Esophagus (tissue), 2 donors: Measurements from ENCODE around the gene DFFB. TPM values are rescaled to one million over a fixed set of nuclear protein-coding genes. Genes with fewer than 3 reads are reported as not detected.

Source experiments
- H3K27ac ChIP-seq, 2 donors: one replicate each; pipeline ENCODE4 v1.5.1; 2013; ENCODE audit warnings: low read depth in 2 of 2, mild to moderate bottlenecking in 2 of 2, inconsistent platforms in 1 of 2, low read length in 1 of 2, moderate library complexity in 1 of 2
- H3K27me3 ChIP-seq, 2 donors: one replicate each; pipeline ENCODE4 v1.6.1; 2013; ENCODE audit warnings: low read length in 2 of 2, control low read depth in 1 of 2, mild to moderate bottlenecking in 1 of 2; ENCODE audit not compliant: insufficient read depth in 2 of 2, control insufficient read depth in 1 of 2
- H3K36me3 ChIP-seq, 2 donors: one replicate each; pipeline ENCODE4 v1.6.1; 2013; ENCODE audit warnings: low read length in 1 of 2; ENCODE audit not compliant: control insufficient read depth in 2 of 2, insufficient read depth in 2 of 2
- H3K4me1 ChIP-seq, 2 donors: one replicate each; pipeline ENCODE4 v1.6.1; 2013; ENCODE audit warnings: low read length in 1 of 2; ENCODE audit not compliant: control insufficient read depth in 2 of 2, insufficient read depth in 2 of 2
- H3K4me3 ChIP-seq, 2 donors: one replicate each; pipeline ENCODE4 v1.5.1; 2013; ENCODE audit warnings: low read length in 2 of 2, mild to moderate bottlenecking in 2 of 2, low read depth in 1 of 2, moderate library complexity in 1 of 2
- H3K9me3 ChIP-seq, 2 donors: one replicate each; pipeline ENCODE4 v1.6.1; 2013; ENCODE audit warnings: mild to moderate bottlenecking in 2 of 2, low read depth in 1 of 2, low read length in 1 of 2, moderate library complexity in 1 of 2; ENCODE audit not compliant: control insufficient read depth in 2 of 2, insufficient read depth in 1 of 2
- WGBS, 2 donors: extraction: QIAGEN DNeasy Blood & Tissue Kit; methylation state at CpG; one replicate each; pipeline ENCODE4 v1.1.7; 2013; 5-methylcytosine and 5-hydroxymethylcytosine counted together
- polyA plus RNA-seq, 2 donors: library from polyadenylated mRNA; stranded (reverse); fragments of 200-250 nt; gene quantifications; one replicate each; pipeline ENCODE4 v1.2.3, GENCODE V29; 2013
- donor health status: healthy with polysubstance abuse.
- donor health status: Bipolar disorder and iron deficiency.

Gene DFFB
- polyA plus RNA-seq, 2 donors: 1.9 to 2.3 TPM

DNA sequence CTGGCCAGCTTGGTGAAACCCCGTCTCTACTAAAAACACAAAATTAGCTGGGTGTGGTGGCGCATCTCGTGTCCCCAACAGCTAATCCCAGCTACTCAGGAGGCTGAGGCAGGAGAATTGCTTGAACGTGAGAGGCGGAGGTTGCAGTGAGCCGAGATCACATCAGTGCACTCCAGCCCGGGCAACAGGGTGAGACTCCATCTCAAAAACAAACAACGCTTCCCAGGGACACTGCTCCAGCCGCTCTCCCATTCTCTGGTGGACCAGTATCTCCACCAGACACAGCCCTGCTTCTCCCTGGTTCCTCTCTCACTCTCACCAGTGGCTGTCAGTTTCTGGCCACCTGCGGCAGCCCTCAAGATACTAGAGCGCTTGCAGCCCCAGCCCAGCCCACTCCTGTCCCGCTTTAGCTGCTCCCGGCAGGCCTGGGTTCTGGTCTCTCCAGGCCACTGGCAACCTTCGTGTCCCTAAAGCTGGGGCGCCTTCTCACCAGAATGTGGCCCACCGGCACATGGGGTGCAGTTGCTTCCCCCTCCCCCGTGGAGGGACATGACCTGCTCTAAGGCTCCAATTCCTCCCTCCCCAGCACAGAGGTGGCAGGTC lies 40.0 kb upstream of the DFFB start:
- H3K27ac ChIP-seq: no peak overlapping the region
- no peaks in the 10 kb centered on the region for H3K4me1 ChIP-seq
- H3K9me3 ChIP-seq: no peaks in the 10 kb centered on the region
- 90 to 96% methylated on average over 17 of the region's 17 CpGs for WGBS, 2 donors
- no peaks in the 10 kb centered on the region for H3K27me3 ChIP-seq
- H3K36me3 ChIP-seq: peaks cover 14 to 40% of the 10 kb centered on the region in 2 donors
- H3K4me3 ChIP-seq: no peak overlapping the region

DNA sequence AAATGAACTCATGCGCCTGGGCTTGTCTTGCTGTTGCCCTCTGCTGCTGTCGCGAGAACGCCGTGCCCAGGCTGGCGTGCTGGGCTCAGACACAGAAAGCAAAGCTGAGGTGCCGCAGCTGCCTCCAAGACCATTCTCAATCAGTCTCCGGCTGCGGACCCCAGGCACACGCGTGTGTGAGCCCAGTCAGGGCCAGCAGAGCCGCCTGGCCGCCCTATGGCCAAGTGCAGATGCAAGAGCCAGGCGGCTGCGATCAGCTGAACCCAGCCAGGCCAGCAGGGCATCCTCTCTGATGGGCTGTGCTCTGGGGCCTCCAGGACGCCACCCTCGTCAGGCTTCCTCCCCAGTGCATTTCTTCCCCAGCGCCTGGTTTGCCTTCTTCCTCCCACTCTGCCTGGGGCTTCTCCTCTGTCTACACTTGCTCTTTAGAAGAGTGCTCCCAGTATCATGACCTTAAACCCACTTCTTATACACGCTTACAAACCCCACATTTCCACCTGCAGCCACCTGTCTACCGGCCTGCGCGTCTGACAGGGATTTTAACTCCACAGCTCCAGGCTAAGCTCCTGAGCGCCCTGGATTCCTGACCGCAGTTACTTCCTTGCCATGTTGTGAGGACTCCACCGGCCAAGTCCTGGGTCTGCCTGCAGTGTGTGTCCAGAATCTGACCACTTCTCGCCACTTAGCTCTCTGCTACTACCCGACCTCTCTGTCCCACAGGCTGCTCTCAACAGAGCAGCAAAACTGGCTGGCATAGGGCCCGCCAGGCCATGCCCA lies 39.3 kb upstream of the DFFB start:
- Histone ChIP-seq H3K27me3 (no peaks in the 10 kb centered on the region), H3K27ac (no peak overlapping the region), H3K4me1 (no peaks in the 10 kb centered on the region), H3K4me3 (no peak overlapping the region), H3K9me3 (no peaks in the 10 kb centered on the region), H3K36me3 (peaks cover 17 to 46% of the 10 kb centered on the region in 2 donors)
- 89% methylated on average over 28 of the region's 28 CpGs for WGBS, 2 donors

DNA sequence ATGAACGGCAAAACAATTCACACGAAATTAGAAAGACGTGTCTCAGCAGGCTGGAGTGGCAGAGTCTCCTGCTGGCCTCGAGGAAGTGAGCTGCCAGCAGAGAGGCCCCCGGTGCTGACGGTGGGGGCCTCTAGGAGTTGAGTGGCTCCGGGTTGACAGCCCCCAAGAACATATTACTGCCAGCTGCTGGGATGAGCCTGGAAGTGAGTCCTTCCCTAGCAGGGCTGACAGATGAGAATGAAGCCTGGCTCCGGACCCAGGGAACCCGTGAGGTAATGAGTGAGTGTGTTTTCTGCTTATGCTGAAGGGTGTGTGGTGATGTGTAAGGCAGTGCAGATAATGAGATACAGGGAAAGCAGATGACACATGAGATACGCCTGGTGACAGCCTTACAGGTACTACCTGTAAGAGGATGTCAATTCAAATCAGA lies 37.5 kb upstream of the DFFB start:
- H3K9me3 ChIP-seq: no peaks in the 10 kb centered on the region

DNA sequence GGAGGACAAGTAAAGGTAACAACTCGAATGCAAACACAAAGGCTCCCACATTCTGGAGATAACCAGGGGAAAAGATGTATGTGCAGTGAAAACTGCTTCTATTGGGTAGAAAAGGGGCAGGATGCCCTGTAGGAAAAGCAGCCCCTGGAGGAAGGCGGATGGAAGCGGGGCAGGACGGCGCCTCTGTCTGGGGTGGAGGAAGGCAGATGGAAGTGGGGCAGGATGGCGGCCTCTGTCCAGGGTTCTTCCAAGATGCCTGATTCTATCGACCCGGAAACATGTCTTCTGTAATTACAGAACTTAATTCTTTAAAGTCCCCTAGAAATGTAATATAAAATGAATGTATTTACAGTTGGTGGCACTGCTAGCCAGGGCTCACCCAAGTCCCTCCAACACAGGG lies 37.0 kb upstream of the DFFB start:
- Histone ChIP-seq H3K4me1 (no peaks in the 10 kb centered on the region), H3K4me3 (no peak overlapping the region), H3K9me3 (no peaks in the 10 kb centered on the region), H3K27ac (no peak overlapping the region), H3K27me3 (no peaks in the 10 kb centered on the region), H3K36me3 (peaks cover 19 to 56% of the 10 kb centered on the region in 2 donors)
- WGBS, 2 donors: 88 to 94% methylated on average over 8 of the region's 8 CpGs

More for the DNA sequence above, 37.5 kb upstream of the DFFB start:
- WGBS, 2 donors: 46 to 48% methylated on average over 10 of the region's 10 CpGs
- Histone ChIP-seq H3K27ac (no peak overlapping the region), H3K36me3 (peaks cover 17 to 56% of the 10 kb centered on the region in 2 donors), H3K27me3 (no peaks in the 10 kb centered on the region), H3K4me1 (no peaks in the 10 kb centered on the region), H3K4me3 (no peak overlapping the region)

DNA sequence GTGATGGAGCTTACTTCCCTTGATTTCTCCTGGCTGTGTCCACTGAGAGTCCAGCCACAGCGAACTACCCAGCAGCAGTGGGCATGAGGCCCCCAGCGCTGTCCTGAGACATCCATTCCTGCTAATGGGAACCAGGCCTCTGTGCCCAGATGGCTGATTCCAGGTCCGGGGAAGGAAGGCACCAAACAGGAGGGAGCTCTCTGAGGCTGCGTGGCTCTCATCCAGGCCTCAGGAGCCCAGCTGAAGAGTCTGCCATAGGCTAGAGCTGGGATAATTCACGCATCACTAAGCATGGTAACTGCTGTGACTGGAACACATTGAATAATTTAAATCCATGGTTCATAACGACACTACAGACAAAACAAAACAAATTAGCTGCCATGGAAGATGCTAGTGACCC lies 36.3 kb upstream of the DFFB start:
- Histone ChIP-seq H3K36me3 (peaks cover 20 to 60% of the 10 kb centered on the region in 2 donors), H3K9me3 (no peaks in the 10 kb centered on the region), H3K4me3 (no peak overlapping the region), H3K27me3 (no peaks in the 10 kb centered on the region), H3K4me1 (no peaks in the 10 kb centered on the region), H3K27ac (no peak overlapping the region)
- 85 to 87% methylated on average over 6 of the region's 6 CpGs for WGBS, 2 donors

DNA sequence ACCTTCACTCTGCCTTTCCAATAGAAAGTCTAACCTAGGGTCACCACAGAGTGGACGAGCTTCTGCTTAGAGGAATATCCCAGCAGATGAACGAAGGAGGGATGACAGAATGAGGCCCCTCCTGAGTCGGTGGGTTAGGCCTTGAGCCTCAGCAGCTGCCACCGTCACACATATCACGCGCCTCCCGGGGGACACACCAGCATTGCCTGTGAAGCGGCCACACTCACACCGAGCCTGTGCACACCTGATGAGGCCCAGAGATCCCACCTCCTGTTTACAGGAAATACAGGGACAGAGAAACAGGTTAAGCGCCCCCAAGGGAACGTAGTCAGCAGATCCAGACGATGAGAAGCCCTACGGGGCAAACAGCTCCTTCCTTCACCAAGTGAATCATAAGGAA lies 35.8 kb upstream of the DFFB start:
- no peaks in the 10 kb centered on the region for H3K27me3 ChIP-seq
- peaks cover 20 to 58% of the 10 kb centered on the region in 2 donors for H3K36me3 ChIP-seq
- H3K9me3 ChIP-seq: no peaks in the 10 kb centered on the region

DNA sequence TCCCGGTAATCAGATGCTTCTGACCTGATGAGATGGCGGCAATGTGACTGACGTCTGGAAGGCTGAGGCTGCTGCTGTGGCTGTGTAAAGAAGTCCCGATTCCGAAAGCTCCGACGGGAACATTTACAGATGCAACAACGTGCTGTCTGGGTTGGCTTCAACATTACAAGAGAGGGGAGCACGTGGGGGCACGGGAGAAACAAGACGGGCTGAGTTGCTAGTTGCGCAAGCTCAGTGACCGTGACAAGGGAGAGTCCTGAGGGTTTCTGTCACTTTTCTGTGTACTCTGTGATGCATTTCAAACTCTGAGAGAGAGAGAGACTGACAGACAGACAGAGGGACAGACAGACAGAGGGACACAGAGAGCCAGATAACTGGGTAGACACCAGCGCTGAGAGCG lies 35.4 kb upstream of the DFFB start:
- H3K9me3 ChIP-seq: no peaks in the 10 kb centered on the region
- 88 to 90% methylated on average over 15 of the region's 15 CpGs for WGBS, 2 donors
- H3K4me3 ChIP-seq: no peak overlapping the region
- no peaks in the 10 kb centered on the region for H3K27me3 ChIP-seq
- no peak overlapping the region for H3K27ac ChIP-seq
- no peaks in the 10 kb centered on the region for H3K4me1 ChIP-seq
- peaks cover 20 to 55% of the 10 kb centered on the region in 2 donors for H3K36me3 ChIP-seq

More for the DNA sequence above, 35.8 kb upstream of the DFFB start:
- Histone ChIP-seq H3K4me3 (no peak overlapping the region), H3K4me1 (no peaks in the 10 kb centered on the region), H3K27ac (no peak overlapping the region)
- WGBS, 2 donors: 87% methylated on average over 13 of the region's 13 CpGs

DNA sequence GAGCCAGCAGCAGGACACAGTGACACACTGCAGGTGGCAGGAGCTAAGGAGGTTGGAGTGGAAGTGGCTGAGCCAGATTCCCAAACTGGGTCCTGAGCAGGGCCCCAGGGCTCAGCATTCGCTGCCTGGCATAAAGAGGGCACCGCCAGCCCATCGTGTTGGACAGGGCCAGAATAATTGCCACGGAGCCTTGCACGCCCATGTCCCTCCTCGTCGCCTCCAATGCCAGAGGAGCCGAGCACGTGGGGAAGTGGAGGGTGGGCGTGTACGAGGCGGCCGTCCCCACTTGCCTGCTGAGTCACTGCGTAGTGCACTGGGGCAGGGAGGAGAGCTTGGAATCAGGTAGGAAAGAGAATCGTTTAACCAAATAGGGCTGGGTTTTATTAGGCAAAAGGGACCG lies 34.9 kb upstream of the DFFB start:
- WGBS, 2 donors: 78 to 86% methylated on average over 16 of the region's 16 CpGs
- Histone ChIP-seq H3K4me3 (no peak overlapping the region), H3K9me3 (no peaks in the 10 kb centered on the region), H3K36me3 (peaks cover 20 to 57% of the 10 kb centered on the region in 2 donors), H3K27ac (no peak overlapping the region), H3K4me1 (no peaks in the 10 kb centered on the region), H3K27me3 (no peaks in the 10 kb centered on the region)

DNA sequence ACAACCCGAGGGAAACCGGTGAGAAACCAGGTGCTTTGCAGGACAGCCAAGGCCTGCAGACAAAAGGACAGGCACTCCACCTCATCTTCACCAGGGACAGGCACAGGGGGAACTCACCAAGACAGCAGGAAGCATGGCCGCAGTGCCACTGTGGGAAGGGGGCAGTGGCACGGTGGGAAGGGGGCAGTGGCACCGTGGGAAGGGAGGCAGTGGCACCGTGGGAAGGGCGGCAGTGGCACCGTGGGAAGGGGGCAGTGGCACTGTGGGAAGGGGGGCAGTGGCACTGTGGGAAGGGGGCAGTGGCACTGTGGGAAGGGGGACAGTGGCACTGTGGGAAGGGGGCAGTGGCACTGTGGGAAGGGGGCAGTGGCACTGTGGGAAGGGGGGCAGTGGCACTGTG lies 32.6 kb upstream of the DFFB start:
- Histone ChIP-seq H3K27me3 (no peaks in the 10 kb centered on the region), H3K9me3 (no peaks in the 10 kb centered on the region), H3K4me1 (no peaks in the 10 kb centered on the region), H3K4me3 (no peak overlapping the region), H3K36me3 (peaks cover 26 to 69% of the 10 kb centered on the region in 2 donors), H3K27ac (no peak overlapping the region)
- 80 to 90% methylated on average over 8 of the region's 8 CpGs for WGBS, 2 donors

DNA sequence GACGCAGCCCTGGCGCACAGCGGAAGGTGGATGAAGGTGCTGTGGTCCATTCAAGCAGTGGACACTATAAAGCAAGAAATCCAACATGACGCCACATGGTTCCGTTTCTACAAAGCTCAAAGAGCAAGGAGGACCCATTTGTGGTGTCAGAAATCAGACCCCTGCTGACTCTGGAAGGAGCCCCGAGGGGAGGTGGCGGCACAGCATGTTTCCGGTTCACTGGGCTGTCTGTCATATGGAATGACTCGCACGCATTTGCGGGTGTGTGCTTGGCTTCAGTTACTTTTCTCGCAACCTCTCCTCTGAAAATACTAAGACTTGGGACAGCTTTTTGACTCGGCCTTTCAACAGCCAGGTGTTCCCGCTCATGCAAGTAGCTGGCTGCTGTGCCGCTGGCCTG lies 31.9 kb upstream of the DFFB start:
- Histone ChIP-seq H3K36me3 (peaks cover 20 to 66% of the 10 kb centered on the region in 2 donors), H3K27me3 (no peaks in the 10 kb centered on the region), H3K4me1 (no peaks in the 10 kb centered on the region), H3K9me3 (no peaks in the 10 kb centered on the region), H3K27ac (no peak overlapping the region), H3K4me3 (no peak overlapping the region)
- WGBS, 2 donors: 82% methylated on average over 15 of the region's 15 CpGs
